A549 (cell line): ENCODE results near the gene ZBTB20.
A peak's percentile ranks its signal among the peaks of the same experiment; 100 is the strongest.

Experiments
- EP300 ChIP-seq, 2 experiments: fragments of >200 bp; sonication (Bioruptor Twin); formaldehyde crosslinking; IDR thresholded peaks; 2 replicates in 1 of 2; 3 replicates in 1 of 2; pipeline ENCODE4 v1.6.1; 2016 to 2017
- HDAC2 ChIP-seq: fragments of 200-600 bp; sonication (generic); IDR thresholded peaks from 2 replicates; pipeline ENCODE4 v1.6.1; 2016
- NFE2L2 ChIP-seq: fragments of 150-350 bp; conservative IDR thresholded peaks from 2 replicates; pipeline ENCODE4 v1.6.1; 2014; ENCODE audit warnings: low read length
- TF ChIP-seq, protein P1 (sequence below): fragments of 200-600 bp; sonication (generic); IDR thresholded peaks from 2 replicates; pipeline ENCODE4 v1.6.1; 2016; ENCODE audit warnings: antibody characterized with exemption, mild to moderate bottlenecking, moderate library complexity
- TF ChIP-seq, protein P2 (sequence below): fragments of >200 bp; sonication (Bioruptor Twin); formaldehyde crosslinking; IDR thresholded peaks from 3 replicates; pipeline ENCODE4 v1.5.1; 2016
- TF ChIP-seq, protein P3 (sequence below): fragments of 250-450 bp; sonication (Bioruptor Pico); IDR thresholded peaks from 2 replicates; pipeline ENCODE4 v1.5.0; 2020; ENCODE audit warnings: low read depth, mild to moderate bottlenecking, moderate library complexity

DNA sequence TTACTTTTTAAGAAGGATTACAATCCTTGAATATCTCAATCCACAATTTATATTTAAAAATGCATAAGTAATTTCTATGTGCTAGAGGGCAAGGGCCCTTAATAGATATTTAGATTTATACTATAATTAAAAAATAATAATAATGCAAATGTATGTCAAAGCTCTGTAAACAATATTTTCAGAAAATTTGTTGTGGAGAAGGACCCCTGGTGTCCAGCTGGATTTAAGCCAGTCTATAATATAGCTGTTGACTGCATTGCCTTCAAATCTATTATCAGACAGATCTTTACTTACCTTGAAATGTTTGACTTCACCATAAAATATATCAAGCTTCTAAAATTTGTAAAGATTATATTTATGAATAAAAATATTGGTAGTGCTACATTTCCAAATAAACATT is 65.6 kb downstream of the ZBTB20 start:
- TF ChIP-seq EP300 (IDR thresholded peaks at IDR 0.05) (no peak), HDAC2 (no peak), NFE2L2 (no peak)
- TF ChIP-seq, protein P1, sequence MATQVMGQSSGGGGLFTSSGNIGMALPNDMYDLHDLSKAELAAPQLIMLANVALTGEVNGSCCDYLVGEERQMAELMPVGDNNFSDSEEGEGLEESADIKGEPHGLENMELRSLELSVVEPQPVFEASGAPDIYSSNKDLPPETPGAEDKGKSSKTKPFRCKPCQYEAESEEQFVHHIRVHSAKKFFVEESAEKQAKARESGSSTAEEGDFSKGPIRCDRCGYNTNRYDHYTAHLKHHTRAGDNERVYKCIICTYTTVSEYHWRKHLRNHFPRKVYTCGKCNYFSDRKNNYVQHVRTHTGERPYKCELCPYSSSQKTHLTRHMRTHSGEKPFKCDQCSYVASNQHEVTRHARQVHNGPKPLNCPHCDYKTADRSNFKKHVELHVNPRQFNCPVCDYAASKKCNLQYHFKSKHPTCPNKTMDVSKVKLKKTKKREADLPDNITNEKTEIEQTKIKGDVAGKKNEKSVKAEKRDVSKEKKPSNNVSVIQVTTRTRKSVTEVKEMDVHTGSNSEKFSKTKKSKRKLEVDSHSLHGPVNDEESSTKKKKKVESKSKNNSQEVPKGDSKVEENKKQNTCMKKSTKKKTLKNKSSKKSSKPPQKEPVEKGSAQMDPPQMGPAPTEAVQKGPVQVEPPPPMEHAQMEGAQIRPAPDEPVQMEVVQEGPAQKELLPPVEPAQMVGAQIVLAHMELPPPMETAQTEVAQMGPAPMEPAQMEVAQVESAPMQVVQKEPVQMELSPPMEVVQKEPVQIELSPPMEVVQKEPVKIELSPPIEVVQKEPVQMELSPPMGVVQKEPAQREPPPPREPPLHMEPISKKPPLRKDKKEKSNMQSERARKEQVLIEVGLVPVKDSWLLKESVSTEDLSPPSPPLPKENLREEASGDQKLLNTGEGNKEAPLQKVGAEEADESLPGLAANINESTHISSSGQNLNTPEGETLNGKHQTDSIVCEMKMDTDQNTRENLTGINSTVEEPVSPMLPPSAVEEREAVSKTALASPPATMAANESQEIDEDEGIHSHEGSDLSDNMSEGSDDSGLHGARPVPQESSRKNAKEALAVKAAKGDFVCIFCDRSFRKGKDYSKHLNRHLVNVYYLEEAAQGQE, result no peak
- TF ChIP-seq, protein P2, sequence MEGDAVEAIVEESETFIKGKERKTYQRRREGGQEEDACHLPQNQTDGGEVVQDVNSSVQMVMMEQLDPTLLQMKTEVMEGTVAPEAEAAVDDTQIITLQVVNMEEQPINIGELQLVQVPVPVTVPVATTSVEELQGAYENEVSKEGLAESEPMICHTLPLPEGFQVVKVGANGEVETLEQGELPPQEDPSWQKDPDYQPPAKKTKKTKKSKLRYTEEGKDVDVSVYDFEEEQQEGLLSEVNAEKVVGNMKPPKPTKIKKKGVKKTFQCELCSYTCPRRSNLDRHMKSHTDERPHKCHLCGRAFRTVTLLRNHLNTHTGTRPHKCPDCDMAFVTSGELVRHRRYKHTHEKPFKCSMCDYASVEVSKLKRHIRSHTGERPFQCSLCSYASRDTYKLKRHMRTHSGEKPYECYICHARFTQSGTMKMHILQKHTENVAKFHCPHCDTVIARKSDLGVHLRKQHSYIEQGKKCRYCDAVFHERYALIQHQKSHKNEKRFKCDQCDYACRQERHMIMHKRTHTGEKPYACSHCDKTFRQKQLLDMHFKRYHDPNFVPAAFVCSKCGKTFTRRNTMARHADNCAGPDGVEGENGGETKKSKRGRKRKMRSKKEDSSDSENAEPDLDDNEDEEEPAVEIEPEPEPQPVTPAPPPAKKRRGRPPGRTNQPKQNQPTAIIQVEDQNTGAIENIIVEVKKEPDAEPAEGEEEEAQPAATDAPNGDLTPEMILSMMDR, result 0 out of 3 replicates have a peak, but pooled peaks have one; percentile 14
- TF ChIP-seq, protein P3, sequence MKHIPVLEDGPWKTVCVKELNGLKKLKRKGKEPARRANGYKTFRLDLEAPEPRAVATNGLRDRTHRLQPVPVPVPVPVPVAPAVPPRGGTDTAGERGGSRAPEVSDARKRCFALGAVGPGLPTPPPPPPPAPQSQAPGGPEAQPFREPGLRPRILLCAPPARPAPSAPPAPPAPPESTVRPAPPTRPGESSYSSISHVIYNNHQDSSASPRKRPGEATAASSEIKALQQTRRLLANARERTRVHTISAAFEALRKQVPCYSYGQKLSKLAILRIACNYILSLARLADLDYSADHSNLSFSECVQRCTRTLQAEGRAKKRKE (CRISPR knock-in tag), result no peak
